GM18870 (cell line): ENCODE results near the gene MOV10L1.

ENCODE experiments used
- ATAC-seq: cut with Tn5 transposase; IDR thresholded peaks from one replicate; pipeline ENCODE4 v1.9.1; 2021; ENCODE audit warnings: moderate library complexity; ENCODE audit not compliant: unreplicated experiment

MOV10L1 gene

DNA sequence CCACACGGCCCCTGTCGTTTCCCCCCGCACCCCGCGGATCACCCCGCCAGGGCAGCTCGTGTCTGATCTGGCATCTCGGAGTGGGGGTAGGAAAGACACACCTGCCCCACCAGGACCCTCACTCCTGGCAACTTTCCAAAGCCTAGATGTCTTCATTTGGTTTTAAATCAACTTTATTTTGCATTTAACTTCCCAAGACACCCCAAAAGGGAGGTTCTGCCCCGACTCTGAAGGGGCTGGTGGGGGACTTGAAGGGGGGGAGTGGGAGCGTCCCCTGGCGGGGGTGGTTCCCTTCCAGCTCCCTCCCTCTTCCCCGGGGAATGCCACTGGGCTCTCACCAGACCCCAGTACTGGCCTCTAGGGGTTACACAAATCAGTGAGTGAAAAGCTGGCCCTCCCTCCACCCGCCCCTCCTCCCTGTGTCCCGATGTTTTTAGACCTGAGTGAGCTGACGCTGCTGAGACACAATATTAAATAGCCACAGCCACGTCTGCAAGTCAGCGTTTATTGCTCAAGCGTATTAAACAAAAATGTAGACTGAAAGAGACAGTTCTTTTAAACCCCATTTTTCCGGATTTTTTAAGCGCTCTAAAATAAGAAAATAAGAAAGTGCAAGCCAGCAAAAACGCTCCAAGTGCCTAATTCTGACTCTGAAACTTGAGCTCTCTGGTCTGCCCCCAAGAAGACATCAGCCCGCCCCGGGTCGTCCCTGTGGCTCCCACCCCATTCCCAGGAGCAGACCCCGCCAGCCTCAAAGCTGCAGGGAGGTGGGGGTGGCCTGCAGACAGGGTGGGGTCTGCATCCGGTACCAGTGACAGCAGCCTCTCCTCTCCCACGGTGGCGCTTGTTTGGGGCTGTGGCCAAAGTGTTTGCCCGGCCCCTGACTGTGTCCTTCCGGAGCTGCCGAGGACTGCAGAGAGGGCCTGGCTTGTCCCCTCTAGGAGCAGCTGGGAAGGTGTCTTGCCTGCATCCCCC lies 30.6 kb upstream of the MOV10L1 start:
- no peak for ATAC-seq

DNA sequence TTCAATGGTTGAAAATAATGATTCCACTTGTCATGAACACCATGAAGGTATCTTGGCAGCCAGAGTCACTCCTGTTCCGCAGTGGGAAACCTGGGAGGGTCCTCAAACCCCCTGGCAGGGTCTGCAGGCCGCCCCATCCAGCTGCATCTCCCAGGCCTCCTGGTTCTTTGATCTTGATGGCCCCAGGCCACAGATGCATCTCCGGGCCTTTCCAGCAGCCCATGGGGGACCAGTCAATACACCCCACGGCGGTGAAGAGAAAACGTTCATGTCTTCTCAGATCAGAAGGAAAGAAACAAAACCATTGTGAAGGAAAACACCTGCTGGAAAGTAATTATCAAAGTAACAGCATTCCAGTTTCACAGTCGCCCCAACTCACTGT lies 29.9 kb upstream of the MOV10L1 start:
- no peak for ATAC-seq

DNA sequence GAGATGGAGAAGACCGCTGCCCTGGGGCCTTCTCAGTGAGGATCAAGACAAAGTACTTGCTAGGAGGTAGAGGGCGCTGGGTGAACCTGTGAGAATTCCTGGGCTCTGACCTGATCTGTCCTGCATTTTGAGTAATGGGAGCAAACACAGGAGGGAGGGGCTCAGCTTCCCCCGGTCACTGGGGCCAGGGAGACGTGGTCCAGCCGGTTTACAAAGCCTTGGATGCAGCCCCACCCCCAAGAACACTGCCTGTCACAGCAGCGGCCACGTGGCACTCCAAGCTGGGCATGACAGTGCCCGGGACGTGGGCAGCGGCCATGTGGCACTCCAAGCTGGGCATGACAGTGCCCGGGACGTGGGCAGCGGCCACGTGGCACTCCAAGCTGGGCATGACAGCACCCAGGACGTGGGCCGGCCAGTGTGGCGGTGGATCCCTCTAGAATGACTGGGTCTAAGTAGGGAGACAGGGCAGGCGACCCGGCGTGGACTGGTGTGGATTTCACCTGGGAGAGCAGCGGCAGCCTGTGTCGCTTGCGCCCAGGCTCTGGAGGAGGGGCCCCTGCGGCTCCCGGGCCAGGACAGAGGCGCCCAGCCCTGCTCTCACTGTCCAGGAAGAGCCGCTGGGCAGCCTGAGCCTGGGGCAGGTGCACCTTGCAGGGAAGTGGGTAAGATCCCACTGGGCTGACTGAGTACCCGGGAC lies 29.2 kb upstream of the MOV10L1 start:
- ATAC-seq = no peak

DNA sequence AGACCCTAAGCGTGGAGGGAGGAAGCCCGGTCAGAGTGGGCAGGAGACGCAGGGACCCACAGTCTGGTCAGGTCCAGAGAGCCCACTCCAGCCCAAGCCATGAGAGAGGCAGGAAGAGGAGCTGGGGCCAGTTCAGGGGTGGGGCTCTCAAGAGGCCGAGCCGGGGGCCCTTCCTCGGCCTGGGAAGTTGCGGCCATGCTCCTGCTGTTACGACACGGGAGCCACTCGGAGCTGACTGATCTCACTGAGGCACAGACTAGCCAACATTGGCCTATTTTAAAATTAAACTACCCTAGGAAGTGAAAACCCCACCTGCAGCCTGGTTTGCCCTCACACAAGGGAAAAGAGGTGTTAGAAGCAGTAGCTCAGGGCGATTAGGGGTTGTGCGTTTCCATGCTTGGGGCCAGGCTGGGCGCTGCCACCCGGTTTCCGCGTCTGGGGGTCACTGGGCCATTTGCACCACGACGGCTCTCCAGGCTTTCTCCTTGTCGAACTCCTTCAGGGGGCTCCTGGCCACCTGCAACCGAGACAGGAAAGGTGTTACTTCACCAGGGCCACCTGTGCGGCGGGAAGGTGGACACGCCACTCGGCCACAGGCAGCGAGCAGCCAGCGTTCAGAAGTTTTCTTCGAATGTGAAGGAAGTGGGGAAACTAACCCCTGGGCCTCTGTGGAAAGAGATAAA lies 28.5 kb upstream of the MOV10L1 start:
- no peak for ATAC-seq

GRCh38 chr22:50061824-50062355 lies 27.9 kb upstream of the MOV10L1 start:
- ATAC-seq = no peak

DNA sequence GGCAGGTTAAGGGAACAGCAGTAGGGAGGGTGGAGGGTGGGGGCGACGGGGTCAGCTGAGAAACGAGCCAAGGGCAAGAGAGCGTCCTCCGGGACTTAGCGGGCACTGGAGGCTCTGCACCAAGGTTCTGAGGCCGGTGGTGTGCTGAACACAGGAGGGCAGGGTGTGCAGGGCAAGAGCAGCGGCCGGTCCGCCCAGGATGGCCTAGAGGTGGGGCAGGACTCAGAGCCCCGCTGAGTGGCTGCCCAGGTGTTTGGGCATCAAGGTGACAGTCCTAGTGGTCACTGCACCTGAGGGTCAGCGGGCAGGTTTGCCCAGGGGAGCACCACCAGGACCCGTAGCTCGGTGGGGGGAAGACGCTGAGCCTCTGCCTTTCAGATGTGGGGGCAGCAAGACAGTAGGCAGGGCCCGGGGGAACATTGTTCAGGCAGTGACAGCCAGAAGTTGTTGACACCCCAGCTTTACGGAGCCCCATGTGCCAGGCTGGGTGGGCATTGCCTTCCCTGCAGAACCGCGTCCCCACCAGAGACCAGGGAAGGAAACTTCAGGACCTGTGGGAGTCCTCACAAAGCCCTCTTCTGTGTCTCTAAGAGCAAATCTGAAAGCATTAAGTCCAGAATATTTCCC lies 27.2 kb upstream of the MOV10L1 start:
- no peak for ATAC-seq

DNA sequence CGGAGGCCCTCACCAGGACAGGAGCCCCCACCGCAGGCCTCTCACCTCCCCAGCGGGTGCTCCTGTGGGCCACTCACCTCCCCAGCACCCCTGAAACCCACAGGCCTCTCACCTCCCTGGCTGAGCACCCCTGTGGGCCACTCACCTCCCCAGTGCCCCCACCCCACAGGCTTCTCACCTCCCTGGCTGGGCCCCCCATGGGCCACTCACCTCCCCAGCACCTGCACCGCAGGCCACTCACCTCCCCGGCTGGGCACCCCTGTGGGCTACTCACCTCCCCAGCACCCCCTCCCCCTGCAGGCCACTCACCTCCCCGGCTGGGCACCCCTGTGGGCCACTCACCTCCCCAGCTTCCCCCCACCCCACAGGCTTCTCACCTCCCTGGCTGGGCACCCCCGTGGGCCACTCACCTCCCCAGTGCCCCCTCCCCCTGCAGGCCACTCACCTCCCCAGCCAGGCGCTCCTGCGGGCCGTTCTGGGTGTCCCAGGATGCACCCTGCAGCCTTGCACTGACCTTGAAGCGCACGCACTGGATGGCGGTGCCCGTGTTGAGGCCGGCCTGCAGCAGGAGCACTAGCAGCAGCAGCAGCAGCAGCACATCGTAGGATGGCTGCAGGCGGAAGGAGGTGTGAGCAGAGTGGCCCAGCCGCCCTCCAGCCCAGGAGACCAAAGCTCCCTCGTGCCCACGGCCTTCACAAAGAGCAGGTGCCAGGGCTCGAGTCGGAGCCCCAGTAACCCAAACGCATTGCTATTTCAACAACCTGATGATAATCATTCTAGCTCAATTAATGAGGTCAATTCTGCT lies 26.0 kb upstream of the MOV10L1 start:
- no peak for ATAC-seq

- ATAC-seq = no peak
These were observed 25.4 kb upstream of the MOV10L1 start for GRCh38 chr22:50064453-50064852.

DNA sequence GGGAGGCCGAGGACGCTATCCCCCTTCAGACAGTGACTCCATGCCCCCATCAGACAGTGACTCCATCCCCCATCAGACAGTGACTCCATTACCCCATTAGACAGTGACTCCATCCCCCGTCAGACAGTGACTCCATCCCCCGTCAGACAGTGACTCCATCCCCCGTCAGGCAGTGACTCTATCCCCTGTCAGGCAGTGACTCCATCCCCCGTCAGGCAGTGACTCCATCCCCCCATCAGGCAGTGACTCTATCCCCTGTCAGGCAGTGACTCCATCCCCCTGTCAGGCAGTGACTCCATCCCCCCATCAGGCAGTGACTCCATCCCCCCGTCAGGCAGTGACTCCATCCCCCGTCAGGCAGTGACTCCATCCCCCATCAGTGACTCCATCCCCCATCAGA lies 22.6 kb upstream of the MOV10L1 start:
- no peak for ATAC-seq

- no peak for ATAC-seq
These were observed 21.7 kb upstream of the MOV10L1 start for GRCh38 chr22:50068096-50068495.

GRCh38 chr22:50070366-50070765 lies 19.4 kb upstream of the MOV10L1 start:
- no peak for ATAC-seq

DNA sequence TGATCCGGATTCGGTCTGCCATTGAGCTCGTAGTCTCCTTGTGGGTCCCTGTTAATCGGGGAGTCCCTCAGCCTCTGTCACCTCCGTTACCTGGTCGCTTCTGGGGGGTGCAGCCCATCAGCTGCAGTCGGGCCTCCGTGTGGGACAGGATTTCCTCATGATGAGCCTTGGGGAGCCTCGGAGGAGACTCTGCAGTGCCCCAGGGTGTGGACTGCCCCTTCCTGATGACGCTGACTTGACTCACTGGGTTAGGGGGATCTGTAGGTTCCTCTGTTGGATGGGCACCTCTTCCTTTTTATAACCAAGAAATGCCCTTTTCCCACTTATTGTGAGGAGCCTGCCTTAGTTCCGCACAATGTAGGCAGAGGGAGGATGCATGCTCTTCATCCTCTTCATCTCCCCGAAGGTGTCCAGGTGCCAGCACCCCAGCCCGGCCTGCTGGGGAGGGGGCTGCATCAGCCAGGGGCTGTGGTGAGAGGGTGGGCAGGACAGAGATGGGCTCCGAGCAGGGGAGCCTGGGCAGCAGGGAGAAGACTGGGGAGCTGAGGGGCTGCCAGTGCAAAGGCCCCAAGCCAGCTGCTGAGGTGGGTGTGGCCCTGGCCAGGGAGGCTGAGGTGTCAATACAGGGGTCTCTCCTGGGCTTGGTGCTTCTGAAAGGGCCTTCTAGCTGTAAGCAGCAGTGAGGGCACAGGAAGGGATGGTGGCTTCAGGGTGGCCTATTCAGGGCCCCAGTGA lies 18.2 kb upstream of the MOV10L1 start:
- ATAC-seq = no peak

GRCh38 chr22:50072167-50072555 lies 17.6 kb upstream of the MOV10L1 start:
- ATAC-seq = no peak

- ATAC-seq = no peak
These were observed 16.9 kb upstream of the MOV10L1 start for GRCh38 chr22:50072714-50073538.

DNA sequence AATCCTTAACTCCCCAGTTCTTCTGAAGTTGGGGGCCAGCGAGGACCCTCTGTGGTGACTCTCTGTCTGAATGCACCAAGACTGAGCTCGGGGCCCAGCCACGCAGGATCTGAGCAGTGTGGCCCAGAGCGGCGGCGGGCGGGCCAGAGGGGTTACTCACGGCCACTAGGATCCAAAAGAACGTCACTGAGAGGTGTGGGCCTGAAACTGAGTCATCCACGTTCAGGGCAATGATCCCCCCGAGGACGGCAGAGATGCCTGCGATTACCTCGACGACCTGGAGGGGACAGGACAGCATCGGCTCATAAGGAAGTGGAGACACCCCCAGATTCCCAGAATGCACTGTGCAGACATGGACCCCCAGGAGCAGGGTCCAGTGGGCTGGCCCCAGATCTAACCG lies 15.8 kb upstream of the MOV10L1 start:
- ATAC-seq = no peak

DNA sequence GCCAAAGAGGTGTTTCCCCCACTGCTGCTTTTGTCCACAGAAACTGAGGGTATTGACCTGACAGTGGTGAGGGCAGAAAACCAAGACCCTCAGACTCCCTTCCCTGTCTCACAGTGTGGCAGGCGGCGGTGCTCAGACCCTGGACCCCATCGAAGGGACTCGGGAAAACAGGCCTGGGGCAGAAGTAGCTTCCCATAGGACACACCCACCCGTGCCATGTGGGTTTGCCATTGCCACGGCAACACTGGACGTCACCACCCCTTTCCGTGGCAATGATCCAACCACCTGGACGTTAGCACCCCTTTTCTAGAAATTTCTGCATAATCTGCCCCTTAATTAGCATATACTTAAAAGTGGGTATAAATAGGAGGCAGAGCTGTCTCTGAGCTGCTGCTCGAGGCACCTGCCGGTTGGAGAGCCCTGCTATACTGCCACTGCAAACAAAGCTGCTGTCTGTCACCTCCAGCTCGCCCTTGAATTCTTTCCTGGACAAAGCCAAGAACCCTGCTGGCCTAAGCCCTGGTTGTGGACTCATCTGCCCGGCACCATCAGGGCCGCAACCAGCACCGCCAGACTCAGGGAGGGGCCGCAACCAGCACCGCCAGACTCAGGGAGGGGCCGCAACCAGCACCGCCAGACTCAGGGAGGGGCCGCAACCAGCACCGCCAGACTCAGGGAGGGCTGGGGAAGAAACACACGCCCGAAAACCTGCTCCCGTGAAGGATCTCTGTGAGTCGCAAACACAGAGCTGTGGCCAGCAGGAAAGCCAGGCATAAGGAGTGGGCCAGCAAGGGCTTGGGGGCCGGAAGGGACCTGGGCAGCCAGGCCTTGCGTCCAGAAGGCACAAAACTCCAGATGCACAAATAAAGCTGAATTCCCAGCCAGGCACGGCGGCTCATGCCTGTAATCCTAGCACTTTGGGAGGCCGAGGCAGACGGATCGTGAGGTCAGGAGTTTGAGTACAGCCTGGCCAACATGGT lies 15.0 kb upstream of the MOV10L1 start:
- ATAC-seq = no peak
